Subcutaneous adipose tissue (tissue), 4 donors: ENCODE results near the gene AP1AR. TPM values are rescaled to one million over a fixed set of nuclear protein-coding genes. Genes with fewer than 3 reads are reported as not detected.

Source experiments
- total RNA-seq, 4 donors: library from RNA; depleted of rRNA; stranded (reverse); fragments of >200 nt; gene quantifications; one replicate each; pipeline ENCODE4 v1.1.0, GENCODE V29; 2016
- TF ChIP-seq, protein P1 (sequence below): fragments of 450-650 bp; IDR thresholded peaks from one replicate; pipeline ENCODE4 v1.5.1; 2016; ENCODE audit warnings: low read depth, mild to moderate bottlenecking, control low read depth, antibody characterized with exemption, moderate library complexity

Gene AP1AR
- total RNA-seq, 4 donors from 2014 or later, result 17.2 to 24.1 (median 20.8) TPM

DNA sequence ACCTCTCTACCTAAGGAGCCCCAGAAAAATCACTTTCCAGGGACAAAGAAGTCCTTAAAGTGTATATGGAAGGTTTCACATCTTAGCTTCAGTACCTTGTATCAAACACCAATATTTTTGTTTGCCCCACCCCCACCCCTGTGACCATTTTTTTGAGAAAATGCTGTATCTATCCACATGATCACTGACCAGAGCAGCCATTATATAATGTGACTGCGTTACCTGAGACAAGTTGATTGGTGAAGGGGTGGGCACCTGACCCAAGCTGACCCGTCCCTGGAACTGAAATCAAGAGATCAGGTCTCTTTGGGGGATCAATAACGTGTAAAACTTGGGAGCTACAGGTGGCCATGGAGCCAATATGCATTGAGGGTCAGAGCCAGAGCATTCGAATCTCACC lies 43.4 kb downstream of the AP1AR start:
- TF ChIP-seq, protein P1, sequence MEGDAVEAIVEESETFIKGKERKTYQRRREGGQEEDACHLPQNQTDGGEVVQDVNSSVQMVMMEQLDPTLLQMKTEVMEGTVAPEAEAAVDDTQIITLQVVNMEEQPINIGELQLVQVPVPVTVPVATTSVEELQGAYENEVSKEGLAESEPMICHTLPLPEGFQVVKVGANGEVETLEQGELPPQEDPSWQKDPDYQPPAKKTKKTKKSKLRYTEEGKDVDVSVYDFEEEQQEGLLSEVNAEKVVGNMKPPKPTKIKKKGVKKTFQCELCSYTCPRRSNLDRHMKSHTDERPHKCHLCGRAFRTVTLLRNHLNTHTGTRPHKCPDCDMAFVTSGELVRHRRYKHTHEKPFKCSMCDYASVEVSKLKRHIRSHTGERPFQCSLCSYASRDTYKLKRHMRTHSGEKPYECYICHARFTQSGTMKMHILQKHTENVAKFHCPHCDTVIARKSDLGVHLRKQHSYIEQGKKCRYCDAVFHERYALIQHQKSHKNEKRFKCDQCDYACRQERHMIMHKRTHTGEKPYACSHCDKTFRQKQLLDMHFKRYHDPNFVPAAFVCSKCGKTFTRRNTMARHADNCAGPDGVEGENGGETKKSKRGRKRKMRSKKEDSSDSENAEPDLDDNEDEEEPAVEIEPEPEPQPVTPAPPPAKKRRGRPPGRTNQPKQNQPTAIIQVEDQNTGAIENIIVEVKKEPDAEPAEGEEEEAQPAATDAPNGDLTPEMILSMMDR, result no peak

DNA sequence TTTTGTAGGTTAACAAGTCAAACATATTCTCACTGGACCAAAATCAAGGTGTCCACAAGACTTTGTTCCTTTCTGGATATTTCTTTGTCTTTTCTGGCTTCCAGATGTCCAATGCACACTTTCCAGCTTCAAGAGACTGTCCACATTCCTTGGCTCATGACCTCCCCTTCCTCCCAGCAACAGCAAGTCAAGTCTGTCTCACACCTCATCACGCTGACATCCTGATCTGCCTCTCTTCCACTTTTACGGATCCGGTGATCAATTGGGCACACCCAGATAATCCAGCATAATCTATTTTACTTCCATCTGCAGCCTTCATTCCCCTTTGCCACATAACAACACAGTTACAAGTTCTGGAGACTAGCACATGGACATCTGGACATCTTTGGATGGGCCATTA lies 44.5 kb downstream of the AP1AR start:
- TF ChIP-seq, protein P1, result no peak

DNA sequence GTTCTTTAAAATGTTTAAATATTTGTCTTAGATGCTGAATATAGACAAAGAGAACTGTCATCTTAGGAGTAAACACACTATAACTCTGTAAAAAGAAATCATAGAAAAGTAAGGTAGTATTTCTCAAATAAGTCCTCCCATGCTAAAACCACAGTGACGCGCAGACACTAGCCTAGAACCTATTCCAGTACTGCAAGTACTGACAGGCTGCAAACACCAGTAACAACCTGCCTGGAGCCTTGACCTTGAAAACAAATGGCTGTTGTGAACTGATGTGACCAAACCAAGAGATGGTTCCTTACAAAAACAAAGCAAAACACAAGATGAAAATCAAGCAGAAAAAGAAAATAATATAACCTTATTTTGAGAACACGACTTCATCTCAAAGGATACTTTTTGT lies 45.6 kb downstream of the AP1AR start:
- TF ChIP-seq, protein P1, result no peak

DNA sequence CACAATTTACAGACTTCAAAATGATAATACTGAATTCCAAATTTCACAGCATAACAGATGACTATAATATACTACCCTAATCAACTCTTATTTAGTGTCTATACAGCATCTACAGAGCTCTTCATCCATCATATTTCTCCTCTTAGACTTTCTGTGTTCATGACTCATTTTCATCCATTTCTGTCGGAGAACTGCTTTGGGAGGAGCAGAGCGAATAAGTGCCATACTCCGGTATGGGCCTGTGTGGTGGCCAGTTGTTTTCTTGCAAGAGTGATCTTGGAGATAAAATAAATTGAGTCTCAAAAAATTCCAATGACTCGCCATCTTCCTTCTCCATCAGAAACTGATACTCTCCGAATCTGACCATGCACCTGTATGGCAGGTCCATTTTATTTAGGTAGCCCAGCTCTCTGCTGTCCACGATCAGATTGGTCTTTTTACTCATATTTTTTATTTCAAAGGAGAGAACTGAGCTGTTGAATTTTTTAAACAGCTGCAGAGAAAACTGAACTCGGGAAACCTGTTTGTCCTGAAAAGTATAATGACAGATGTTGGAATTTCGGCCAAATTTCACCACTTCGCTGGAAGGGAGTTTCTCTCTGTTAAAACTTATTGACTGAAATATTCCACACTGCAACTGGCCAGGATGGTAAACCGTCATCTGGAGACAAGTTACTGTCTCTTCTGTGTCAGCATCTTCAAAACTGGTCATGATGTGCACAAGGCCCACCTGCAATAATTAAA lies 46.3 kb downstream of the AP1AR start:
- TF ChIP-seq, protein P1, result no peak

DNA sequence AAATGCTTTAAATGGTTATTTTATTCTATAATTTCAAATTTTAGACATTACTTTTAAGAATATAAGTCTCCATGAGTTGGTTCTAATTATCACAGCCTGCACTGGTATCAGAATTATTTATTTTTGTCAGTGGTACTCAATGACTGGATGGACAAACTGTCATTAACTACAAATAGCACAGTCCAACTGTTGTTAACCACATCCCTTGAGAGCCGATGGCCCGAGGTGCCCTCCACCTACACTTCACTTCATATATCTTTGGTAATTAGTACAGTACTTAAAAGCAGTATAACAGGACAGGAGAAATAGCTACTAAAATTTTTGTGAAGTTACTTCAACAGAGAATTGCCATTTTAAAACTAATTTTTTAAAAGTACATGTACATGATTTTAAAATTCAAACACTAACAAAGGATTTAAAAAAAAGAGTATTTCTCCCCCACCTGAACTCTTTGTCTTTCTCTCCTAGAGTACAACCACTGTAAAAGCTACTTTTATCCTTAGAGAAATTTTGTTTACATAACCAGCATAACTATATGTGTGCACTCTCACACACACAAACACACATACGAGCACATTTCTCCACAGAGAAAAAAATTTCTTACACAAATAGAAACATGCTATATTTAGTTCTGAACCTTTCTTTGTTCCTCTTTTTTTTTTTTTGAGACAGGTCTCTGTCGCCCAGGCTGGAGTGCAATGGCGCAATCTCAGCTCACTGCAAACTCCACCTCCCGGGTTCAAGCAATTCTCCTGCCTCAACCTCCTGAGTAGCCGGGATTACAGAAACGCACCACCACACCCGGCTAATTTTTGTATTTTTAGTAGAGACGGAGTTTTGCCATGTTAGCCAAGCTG lies 47.7 kb downstream of the AP1AR start:
- TF ChIP-seq, protein P1, result no peak

DNA sequence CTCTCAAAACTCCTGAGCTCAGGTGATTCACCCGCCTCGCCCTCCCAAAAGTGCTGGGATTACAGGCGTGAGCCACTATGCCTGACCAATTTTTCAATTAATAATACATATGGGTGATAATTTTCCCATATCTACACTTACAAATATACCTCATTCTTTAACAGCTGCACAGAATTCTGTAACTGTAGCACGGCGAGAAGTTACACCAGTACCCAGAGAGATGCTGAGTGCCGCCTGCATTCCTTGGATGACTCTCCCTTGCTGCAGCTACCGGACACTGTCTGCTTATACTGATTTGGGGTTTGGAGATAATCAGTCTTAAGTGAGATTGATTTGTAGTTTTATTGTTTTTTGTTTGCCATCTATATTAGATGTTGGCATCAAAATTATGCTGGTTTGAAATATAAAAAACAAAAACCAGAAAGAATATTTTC lies 48.3 kb downstream of the AP1AR start:
- TF ChIP-seq, protein P1, result no peak

DNA sequence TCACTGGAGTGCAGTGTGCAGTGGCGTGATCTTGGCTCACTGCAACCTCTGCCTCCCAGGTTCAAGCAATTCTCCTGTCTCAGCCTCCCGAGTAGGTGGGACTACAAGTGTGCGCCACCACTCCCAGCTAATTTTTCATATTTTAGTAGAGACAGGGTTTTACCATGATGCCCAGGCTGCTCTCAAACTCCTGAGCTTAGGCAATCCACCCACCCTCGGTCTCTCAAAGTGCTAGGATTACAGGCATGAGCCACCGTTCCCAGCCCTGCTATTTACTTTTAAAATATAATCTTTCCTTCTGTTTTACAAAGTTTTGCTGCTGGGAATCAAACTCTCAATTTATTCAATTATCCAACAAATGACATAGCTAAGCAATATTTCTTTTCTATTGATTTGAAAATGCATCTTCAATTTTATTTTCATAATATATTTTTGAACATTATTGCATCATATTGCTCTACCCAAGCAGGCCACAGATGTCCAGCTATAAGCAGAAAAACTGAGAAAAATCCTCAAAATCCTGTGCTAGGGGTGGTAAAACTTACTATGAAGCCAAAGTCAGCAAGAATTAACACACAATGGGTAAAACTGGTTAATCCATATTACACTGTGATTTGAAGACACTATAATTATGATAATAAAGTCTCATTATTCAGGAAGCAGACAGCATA lies 48.9 kb downstream of the AP1AR start:
- TF ChIP-seq, protein P1, result no peak
